RWPE1 (cell line): ENCODE results near the gene GRID2.
"Not testable (repeated sequence)": the region's sequence is repeated elsewhere in the genome, so short reads cannot be mapped to it uniquely, and the experiment has no call there.

Experiments used
- CTCF ChIA-PET: fragments of 350-600 bp; sonication (Branson Sonifier 250); formaldehyde crosslinking; extraction: SDS; loops from one replicate; lab custom pipeline; 2021; lab: Yijun Ruan, JAX
- POLR2A ChIA-PET: fragments of 400-600 bp; formaldehyde crosslinking; extraction: SDS; loops from one replicate; lab custom pipeline; 2020; ENCODE audit warnings: antibody characterized with exemption; ENCODE audit not compliant: low non-redundant PET; lab: Yijun Ruan, JAX
- DNase-seq: peaks from one replicate; pipeline ENCODE4 v3.0.0; 2012; ENCODE audit warnings: low spot score
- H3K27ac ChIP-seq: fragments of 450-650 bp; 2 replicates; pipeline ENCODE4 v1.5.1; 2017
- CTCF ChIP-seq: fragments of 450-650 bp; conservative IDR thresholded peaks from 2 replicates; pipeline ENCODE4 v1.5.1; 2017; ENCODE audit warnings: low read depth, mild to moderate bottlenecking

The GRID2 gene

GRCh38 chr4:92445127-92445526, 141.4 kb downstream of the GRID2 start:
- H3K27ac ChIP-seq, result no peak overlapping the region
- DNase-seq, result no peak
- ChIA-PET CTCF (interaction anchor here (0.6 kb wide), 1 partner anchor 227 kb away, joined by 3 read pairs; no protein-coding TSS in a partner anchor), POLR2A (no interaction called here)
- no peak for TF ChIP-seq CTCF

GRCh38 chr4:92447255-92447905, 143.6 kb downstream of the GRID2 start:
- H3K27ac ChIP-seq, result no peak overlapping the region
- CTCF ChIA-PET, result no interaction called here
- POLR2A ChIA-PET, result no interaction called here
- DNase-seq, result no peak
- no peak for TF ChIP-seq CTCF

- POLR2A ChIA-PET, DNase-seq, H3K27ac ChIP-seq, CTCF ChIA-PET: not testable (repeated sequence)
Observed at GRCh38 chr4:92448176-92448575, 144.4 kb downstream of the GRID2 start.

GRCh38 chr4:92450694-92451093, 146.9 kb downstream of the GRID2 start:
- CTCF ChIA-PET, result no interaction called here
- TF ChIP-seq CTCF, result no peak
- POLR2A ChIA-PET, result no interaction called here
- no peak for DNase-seq
- no peak overlapping the region for H3K27ac ChIP-seq

GRCh38 chr4:92451782-92452181, 148.0 kb downstream of the GRID2 start:
- ChIA-PET CTCF (no interaction called here), POLR2A (no interaction called here)
- no peak for DNase-seq
- H3K27ac ChIP-seq, result no peak overlapping the region
- TF ChIP-seq CTCF, result no peak

GRCh38 chr4:92452383-92452782, 148.6 kb downstream of the GRID2 start:
- H3K27ac ChIP-seq, POLR2A ChIA-PET, CTCF ChIA-PET, DNase-seq: not testable (repeated sequence)

- H3K27ac ChIP-seq, result no peak overlapping the region
- ChIA-PET POLR2A (no interaction called here), CTCF (no interaction called here)
- TF ChIP-seq CTCF, result no peak
- DNase-seq, result no peak
Observed at GRCh38 chr4:92455329-92455839, 151.6 kb downstream of the GRID2 start.

GRCh38 chr4:92455951-92456350, 152.2 kb downstream of the GRID2 start:
- POLR2A ChIA-PET, result no interaction called here
- no peak overlapping the region for H3K27ac ChIP-seq
- no peak for TF ChIP-seq CTCF
- no peak for DNase-seq
- CTCF ChIA-PET, result no interaction called here
